ENCODE measurements around the gene CGREF1.

Gene CGREF1

GRCh38 chr2:27057184-27057583, 61.7 kb downstream of the CGREF1 start:
- no peak for TF ChIP-seq CTCF (IDR thresholded peaks at IDR 0.05; ENCODE audit: borderline replicate concordance, control extremely low read depth, extremely low read depth, insufficient read depth, missing control alignments)
- DNase-seq (ENCODE audit: low spot score) = no peak
- in situ Hi-C loops (cut with MboI; ENCODE audit: low sequenced_read_pairs, unreplicated experiment) = no loop called here

GRCh38 chr2:27054721-27055120, 64.2 kb downstream of the CGREF1 start:
- no peak for DNase-seq (ENCODE audit: low spot score)
- in situ Hi-C loops (cut with MboI; ENCODE audit: low sequenced_read_pairs, unreplicated experiment) = no loop called here
- no peak for TF ChIP-seq CTCF (IDR thresholded peaks at IDR 0.05; ENCODE audit: borderline replicate concordance, control extremely low read depth, extremely low read depth, insufficient read depth, missing control alignments)

GRCh38 chr2:27053776-27054175, 65.2 kb downstream of the CGREF1 start:
- TF ChIP-seq CTCF (IDR thresholded peaks at IDR 0.05; ENCODE audit: borderline replicate concordance, control extremely low read depth, extremely low read depth, insufficient read depth, missing control alignments) = no peak
- no peak for DNase-seq (ENCODE audit: low spot score)
- in situ Hi-C loops (cut with MboI; ENCODE audit: low sequenced_read_pairs, unreplicated experiment) = no loop called here

GRCh38 chr2:27053321-27053720, 65.6 kb downstream of the CGREF1 start:
- no peak for DNase-seq (ENCODE audit: low spot score)
- in situ Hi-C loops (cut with MboI; ENCODE audit: low sequenced_read_pairs, unreplicated experiment) = no loop called here
- TF ChIP-seq CTCF (IDR thresholded peaks at IDR 0.05; ENCODE audit: borderline replicate concordance, control extremely low read depth, extremely low read depth, insufficient read depth, missing control alignments) = no peak

- TF ChIP-seq CTCF (IDR thresholded peaks at IDR 0.05; ENCODE audit: borderline replicate concordance, control extremely low read depth, extremely low read depth, insufficient read depth, missing control alignments) = no peak
- in situ Hi-C loops (cut with MboI; ENCODE audit: low sequenced_read_pairs, unreplicated experiment) = no loop called here
- peak; percentile 41 for DNase-seq (ENCODE audit: low spot score)
Measured at GRCh38 chr2:27051902-27052645, 66.9 kb downstream of the CGREF1 start.

- peak; percentile 99 for DNase-seq (ENCODE audit: low spot score)
- TF ChIP-seq CTCF (IDR thresholded peaks at IDR 0.05; ENCODE audit: borderline replicate concordance, control extremely low read depth, extremely low read depth, insufficient read depth, missing control alignments) = no peak
- in situ Hi-C loops (cut with MboI; ENCODE audit: low sequenced_read_pairs, unreplicated experiment) = no loop called here
Measured at GRCh38 chr2:27050996-27051901, 67.7 kb downstream of the CGREF1 start, which contains the start of gene AGBL5. TSS of gene AGBL5 (plus strand) at chr2:27051668. CDS start at chr2:27052959, 1,291 bp downstream.

Data from GM13976 (cell line).